Hematopoietic multipotent progenitor cell treated with erythropoietin and hydrocortisone succinate and interleukin-3 and kit ligand, for 17 days (in vitro differentiated cells): Measurements from ENCODE around the gene LCN6.
"Not testable (repeated sequence)": the region's sequence is repeated elsewhere in the genome, so short reads cannot be mapped to it uniquely, and the experiment has no call there.

Source experiments
- DNase-seq: peaks from one replicate; pipeline ENCODE4 v3.0.0-alpha.2; 2015; ENCODE audit warnings: low spot score

LCN6 gene

DNA sequence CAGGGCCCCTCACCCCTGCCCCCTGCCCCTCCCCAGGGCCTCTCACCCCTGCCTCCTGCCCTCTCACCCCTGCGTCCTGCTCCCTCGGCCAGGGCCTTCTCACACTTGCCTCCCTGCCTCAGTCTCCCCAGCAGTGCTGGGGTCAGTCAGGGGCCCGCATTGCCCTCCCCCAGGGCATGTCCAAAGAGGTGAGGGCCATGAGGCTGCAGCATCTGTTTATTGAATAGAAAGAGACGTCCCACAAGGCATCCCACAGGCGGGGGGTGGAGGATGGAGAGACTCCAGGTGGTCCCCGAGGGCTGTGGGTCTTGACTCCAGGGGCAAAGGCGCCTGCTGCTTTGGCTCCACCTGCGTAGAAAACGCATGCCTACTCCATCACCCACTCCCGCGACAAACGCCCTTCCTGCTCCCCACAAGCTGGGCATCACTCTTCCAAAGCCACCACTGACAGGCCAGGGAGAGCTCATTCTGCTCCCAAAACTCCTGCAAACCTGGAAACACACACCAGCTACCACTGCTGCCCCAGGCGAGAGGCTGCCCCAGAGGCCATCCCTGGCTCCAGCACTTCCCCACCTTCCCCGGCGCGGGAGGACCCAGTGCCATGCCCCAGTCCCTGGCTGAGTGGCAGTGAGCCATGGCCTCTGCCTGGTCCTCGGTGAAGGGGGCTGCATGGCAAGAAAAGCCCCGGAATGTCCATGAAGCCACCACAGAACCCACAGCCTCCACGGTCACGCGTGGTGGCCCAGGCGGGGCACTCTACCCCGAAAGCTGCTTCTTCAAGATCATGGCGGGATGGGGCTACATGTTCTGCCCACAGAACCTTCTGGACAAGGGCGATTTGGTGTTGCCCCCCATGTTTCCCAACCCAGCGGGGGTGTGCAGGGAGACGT lies 11.4 kb upstream of the LCN6 start:
- no peak for DNase-seq

DNA sequence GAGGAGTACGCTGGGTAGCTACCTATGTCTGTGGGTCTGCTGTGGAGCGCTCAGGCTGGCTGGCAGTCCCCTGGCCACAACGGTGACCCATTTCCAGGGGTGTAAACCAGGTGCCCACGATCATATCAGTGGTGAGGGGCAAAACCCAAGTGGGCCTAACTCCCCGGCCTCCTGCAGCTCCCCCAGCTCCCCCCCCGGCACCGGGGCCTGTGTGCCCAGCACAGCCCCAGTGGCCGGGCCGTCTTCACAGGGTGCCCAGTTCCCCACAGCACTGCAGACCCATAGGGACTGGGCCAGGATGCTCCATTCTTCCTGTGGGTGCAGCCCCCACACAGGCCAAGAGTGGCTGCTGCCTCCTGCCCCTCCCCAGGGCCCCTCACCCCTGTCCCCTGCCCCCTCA lies 10.7 kb upstream of the LCN6 start:
- no peak for DNase-seq

DNA sequence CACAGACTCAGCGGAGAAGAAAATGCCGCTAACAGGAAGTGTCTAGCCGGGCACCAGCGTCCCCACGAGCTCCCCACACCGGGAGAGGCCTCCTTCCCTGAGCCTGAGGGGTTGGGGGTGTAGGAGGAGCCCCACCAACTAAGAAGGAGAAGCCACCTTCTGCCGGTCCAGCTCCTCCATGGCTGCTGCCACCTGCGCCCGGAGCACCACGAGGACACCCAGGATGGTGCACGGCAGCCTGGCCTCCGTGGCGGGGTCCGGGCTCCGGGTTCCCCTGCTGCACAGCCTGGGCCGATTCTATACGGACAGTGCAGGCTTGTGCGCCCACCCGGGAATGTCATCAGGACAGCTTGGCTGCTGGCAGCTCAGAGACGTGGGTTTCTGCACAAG lies 9.4 kb upstream of the LCN6 start:
- DNase-seq, result no peak

DNA sequence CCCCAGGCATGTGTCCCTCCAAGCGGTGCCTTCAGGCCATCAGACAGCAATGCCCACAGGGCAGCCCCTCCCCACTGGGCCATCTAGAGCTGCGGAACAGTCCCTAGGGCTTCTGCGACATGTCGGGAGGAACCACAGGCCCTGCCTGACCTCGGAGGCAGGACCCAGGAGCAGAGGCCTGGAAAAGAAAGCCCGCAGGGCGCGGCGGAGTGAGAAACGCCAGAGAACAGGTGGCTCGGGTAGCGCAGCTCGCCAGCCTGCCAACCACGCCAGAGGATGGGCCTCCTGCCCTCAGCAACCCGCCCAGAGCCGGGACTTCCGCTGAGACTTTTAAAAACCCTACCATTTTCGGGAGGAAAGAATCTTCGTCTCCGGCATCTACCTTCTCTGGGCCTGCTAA lies 9.0 kb upstream of the LCN6 start:
- no peak for DNase-seq

DNA sequence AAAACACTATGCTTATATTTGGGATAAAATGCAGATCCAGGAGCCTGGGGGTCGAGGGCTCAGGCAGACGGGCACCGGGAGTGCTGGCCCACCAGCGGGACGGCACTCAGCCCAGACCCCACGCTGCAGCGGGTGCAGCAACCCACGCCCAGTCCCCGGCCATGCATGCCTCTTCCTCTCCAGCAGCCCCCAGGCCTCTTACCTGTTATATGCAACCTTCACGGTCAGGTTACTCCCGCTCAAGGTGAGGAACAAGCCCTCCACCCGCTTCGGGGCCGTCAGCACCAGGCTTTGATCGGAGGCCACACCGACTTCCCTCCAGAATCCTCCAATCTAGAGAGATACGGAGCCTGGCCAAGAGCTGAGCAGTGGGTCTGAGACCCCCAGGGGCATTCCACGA lies 8.5 kb upstream of the LCN6 start:
- DNase-seq, result no peak

DNA sequence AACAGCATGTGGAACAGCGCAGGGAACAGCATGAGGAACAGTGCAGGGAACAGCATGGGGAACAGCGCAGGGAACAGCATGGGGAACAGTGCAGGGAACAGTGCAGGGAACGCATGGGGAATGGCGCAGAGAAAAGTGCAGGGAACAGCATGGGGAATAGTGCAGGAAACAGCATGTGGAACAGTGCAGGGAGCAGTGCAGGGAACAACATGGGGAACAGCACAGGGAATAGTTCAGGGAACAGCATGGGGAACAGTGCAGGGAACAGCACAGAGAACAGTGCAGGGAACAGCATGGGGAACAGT lies 7.8 kb upstream of the LCN6 start:
- DNase-seq, result no peak

DNA sequence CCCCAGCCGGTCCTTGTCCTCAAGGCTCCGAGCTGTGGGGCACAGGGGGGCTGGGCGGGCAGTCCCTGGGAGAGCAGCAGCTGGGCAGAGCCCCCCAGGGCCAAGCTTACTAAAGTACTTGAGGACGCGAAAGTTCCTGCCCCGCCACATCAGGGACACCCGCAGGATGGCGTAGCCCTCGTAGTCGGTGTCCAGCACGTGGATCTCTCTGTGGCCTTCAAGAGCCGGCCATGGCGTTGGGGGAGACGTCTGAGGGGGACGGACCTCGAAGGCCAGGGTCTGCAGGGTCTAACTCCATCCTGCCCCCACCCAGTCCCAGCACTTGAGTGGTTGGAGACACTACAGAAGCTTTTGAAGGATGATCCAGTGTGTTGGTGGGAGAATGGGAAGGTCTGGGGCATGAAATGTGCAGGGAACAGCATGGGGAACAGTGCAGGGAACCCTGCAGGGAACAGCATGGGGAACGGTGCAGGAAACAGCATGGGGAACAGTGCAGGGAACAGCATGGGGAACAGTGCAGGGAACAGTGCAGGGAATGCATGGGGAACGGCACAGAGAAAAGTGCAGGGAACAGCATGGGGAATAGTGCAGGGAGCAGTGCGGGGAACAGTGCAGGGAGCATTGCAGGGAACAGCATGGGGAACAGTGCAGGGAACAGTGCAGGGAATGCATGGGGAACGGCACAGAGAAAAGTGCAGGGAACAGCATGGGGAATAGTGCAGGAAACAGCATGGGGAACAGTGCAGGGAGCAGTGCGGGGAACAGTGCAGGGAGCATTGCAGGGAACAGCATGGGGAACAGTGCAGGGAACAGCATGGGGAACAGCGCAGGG lies 7.2 kb upstream of the LCN6 start:
- not testable (repeated sequence) for DNase-seq

DNA sequence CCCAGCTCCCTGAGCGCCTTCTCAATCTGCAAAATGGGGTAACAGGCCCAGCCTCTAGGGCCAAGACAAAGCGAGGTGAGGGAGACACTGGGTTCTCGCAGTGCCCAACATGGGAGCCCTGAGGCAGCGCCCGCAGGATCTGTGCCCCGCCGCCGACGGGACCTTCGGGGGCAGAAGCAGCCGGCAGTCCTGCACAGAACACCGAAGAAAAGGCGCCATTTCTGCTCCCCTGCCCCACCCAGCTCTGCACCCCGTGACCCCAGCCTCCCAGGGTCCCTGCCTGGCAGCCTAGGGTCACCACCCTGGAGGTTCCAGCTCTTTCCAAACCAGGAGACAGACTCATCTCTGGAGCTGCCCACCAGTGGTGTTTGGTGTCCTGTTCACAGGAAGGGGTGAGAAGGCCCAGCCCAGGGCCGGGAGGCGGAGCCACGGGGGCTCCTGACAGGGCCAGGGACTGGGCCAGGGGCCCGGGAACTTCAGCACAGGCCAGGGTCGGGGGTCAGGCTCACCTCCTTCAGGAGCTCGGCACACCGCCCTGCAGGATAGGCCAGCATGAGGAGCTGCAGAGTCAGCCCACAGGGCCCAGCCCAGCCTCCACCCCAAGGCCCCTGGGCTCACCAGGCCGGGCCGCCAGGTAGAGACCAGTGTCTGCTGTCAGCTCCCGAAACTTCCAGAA lies 6.4 kb upstream of the LCN6 start:
- no peak for DNase-seq

DNA sequence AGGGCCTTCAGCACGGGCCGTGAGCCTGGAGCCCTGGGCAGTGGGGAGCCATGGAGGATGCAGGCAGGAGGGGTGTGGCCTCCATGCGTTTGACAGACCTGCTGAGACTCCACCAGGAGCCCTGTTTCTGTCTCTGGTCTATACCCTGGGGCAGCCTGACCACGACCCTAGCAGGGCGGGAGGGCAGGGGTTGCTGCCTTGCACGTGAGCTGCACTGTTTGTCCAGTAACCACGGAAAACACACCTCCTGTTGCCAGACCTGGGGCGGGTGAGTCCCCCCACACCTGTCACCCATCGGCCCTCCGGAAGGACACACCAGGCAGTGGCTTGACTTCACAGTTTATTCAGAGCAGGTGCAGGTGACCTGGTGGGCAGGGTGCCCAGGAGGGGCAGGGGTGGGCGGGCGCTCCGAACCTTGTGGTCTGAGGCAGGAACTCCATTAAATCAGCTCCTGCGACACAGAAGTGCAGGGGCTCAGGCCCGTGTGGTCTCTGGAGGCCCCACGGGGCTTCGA lies 5.8 kb upstream of the LCN6 start:
- no peak for DNase-seq

DNA sequence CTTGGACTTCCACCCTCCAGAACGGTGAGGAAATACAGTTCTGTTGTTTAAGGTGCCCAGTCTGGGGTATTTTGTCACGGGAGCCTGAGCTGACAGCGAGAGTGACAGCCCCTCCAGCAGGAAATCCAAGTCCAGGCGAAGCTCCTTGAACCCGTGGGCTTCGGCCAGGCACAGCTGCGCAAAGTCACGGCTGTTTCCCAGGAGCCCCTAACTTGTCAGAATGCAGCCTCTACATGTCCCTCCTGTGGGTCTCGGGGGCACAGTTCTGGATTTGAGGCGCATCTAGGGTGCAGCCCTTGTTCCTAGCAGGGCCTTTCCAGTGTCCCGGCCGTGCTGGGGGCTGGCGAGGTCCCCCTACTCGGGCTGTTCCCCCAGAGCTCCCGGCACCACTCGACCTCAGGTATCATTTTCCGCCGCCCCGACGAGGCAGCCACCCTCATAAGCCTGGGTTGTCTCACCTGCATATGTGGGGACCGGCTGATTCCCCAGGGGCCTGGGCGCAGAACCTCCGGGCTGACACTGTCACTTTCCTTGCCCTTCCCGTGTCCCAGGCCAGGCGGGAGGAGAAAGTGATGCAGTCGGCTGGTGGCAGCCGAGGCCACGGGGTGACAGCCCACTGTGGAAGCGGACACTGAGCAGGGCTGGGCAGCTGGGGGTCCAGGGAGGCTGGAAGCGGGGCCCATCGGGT lies 5.2 kb upstream of the LCN6 start:
- DNase-seq, result no peak

DNA sequence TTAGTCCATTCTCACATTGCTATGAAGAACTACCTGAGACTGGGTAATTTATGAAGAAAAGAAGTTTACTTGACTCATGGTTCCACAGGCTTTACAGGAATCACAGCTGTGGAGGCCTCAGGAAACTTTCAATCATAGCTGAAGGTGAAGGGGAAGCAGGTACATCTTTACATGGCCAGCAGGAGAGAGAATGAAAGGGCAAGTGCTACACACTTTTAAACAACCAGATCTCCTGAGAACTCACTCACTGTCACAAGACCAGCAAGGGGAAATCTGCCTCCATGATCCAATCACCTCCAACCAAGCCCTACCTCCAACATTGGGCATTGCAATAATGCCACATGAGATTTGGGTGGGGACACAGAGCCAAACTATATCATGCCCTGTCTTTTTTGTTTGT lies 3.5 kb upstream of the LCN6 start:
- no peak for DNase-seq

DNA sequence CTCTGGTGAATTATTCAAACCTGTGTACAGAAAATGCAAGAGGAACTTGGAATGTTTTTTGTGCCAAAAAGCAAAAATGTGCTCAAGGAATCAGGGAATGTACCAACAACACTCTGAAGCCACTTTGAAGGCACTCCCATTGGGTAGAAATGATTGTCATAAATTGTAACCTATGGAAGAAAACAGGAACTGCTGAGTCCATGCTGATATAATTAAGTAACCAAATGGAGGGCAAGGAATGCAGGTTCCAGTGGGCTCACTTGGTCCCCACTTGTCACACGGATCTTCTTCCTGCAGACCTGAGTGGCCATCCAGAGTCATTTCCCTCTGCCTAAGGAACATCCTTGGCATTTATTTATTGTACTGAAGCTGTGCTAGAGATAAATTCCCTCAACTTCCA lies 2.9 kb upstream of the LCN6 start:
- DNase-seq, result no peak

DNA sequence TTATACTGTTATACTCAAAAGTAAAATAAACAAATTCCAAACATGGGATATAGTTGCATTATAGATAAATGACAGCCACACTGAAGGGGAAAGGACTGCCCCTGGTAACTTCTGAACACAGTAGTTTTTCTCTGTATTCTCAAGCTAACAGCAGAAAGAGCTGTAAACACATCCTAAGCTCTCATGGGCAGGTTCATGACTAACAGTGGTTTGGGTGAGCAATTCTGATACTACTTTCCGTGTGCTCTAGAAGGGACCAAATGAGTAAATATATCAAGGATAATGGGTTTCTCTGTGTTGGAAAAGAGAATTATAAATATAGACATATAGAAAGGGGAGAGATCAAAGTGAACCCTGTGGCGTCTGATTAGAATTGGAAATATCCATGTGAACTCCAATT lies 2.2 kb upstream of the LCN6 start:
- no peak for DNase-seq

DNA sequence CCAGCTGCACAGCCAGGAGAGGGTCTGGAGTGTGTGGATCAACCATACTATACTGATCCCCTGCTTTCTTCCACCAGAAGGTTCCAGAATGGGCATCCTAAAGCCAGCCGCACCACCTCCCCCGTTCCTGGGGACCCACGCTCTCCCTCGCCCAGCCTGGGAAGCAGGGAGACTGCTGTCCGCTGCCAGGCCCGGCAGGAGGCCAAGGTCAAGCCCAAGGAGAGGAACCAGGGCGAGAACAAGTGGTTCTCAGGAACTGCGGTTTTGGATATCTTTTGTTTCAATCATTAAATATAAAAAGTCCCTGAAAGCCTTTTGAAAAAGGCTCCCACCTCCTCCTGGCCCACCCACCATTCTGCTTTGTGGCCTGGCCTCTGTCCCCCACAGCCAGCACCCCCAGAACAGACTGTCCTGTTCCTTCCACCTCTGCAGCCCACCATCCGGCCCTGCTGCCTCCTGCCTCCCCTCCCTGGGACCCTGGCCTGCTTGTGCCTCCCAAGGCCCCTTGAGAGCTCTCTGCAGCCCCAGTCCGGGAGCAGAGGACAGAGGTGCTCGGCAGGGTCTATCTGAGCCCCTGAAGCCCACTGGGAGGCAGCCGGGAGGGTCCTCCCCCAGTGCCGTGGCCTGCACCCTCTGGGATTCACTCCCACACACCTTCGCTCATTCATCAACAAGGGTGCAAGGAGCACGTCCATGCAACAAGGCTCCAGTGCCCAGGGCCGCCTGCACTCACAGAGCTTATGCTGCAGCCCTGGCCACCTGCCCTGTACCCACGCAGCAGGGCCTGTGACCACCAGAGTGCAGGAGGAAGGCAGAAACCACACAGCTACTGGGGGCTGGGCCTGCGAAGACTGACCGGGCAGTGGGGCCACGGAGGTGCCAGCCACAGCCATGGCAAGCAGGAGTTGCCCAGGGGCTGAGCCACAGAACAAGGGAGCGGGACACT lies 614 bp upstream of the LCN6 start:
- no peak for DNase-seq

DNA sequence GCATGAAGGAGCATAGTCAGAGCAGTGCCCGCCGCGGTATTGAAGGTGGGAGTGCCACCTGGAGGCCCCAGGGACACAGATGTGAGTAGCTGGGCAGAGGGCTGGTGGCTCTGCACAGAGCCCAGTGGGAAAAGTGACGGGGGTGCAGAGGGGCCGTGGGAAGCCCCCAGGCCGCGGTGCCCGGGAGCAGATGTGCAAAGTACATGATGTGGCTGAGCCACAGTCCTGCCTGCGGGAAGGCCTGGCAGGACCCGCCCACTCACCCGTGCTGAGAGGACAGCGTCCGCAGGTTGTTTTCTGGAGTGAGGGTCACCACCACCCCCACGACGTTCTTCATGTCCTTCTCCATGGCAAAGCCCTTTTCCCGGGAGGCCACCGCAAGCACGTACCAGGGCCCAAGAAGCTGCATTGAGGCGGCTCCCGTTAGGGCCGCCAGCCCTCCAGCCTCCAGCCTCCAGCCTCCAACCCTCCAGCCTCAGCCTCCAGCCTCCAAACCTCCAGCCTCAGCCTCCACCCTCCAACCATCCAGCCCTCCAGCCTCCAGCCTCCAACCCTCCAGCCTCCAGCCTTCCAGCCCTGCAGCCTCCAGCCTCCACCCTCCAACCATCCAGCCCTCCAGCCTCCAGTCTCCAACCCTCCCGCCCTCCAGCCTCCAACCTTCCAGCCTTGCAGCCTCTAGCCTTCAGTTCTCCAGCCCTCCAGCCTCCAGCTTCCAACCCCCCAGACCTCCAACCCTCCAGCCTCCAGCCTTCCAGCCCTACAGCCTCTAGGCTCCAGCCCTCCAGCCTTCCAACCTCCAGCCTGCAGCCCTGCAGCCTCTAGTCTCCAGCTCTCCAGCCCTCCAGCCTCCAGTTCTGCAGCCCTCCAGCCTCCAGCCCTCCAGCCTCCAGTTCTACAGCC lies 914 bp downstream of the LCN6 start:
- DNase-seq, result no peak

DNA sequence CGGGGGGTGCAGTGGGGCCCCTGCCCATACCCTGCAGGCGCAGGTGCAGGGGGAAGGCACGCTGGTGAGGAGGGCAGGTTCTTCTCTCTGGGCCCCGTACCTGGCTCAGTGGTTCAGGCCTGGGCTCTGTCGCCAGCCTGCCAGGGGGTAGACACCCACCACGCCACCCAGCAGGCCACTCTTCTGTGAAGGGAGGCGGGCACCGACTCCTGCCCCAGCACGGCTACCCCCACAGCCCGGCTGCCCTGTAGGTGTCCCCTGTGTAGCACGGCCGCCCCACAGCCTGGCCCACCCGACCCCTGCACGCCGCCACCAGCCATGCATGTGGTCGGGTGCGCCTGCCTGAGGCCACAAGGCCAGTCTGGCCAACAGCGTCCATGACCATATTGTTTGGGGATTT lies 1.7 kb downstream of the LCN6 start:
- DNase-seq, result no peak

DNA sequence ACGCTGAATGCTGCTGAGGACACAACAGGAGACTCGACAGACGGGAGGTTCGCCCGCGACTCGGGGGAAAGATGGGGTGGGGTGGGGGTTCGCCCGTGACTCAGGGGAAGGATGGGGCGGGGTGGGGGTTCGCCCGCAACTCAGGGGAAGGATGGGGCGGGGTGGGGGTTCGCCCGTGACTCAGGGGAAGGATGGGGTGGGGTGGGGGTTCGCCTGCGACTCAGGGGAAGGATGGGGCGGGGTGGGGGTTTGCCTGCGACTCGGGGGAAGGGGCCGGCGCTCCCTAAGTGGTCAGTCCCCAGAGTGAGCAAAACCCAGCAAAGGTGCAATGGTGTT lies 2.2 kb downstream of the LCN6 start:
- DNase-seq, result no peak

DNA sequence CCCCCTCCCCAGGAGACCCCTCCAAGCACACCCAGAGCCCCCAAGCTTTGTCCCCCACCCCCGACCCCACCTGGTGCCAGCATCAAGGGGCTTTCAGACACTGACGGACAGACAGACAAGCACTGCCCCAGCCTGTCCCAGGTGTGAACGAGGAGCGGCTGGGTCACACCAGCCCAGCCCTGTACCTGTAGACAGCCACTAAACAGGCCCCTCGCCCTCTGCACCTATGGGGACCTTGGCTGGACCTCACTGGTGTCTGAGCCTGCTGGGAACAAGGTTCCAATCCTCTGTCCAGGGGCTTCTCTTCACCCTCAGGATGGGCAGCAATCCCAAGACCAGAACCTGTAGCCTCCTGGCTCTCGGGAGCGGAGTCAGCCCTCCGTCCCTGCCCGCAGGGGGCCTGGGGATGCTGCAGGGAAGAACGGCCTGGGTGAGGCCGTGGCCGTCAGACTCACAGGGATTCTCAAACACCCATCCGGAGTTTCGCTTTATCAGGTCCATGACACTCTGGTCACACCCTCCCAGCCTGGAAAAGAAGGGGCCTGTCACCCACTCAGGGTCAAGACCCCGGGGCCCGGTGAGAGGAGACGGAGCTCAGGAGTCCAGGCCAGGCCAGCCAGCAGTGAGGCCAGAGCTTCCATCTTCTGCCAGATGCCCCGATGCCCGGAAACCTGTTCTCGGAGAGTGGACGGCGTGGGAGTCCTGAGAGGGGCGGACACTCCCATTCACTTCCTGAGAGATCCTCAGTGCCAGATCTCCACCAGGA lies 2.8 kb downstream of the LCN6 start:
- DNase-seq, result no peak

DNA sequence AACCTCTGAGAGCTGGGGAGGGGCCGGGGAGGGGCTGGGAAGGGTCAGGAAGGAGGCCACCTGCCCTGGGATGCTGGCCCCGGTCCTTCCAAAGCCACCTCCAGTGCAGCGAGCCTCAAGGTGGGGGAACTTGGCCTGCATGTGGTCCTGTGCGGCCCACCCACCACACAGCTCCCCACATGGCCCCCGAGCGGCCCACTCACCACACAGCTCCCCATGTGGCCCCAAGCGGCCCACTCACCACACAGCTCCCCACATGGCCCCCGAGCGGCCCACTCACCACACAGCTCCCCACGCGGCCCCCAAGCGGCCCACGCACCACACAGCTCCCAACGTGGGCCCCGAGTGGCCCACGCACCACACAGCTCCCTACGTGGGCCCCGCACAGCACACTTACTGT lies 3.6 kb downstream of the LCN6 start:
- DNase-seq, result no peak
